GM12878 (cell line): ENCODE results near the gene SPATA19. TPM values are rescaled to one million over a fixed set of nuclear protein-coding genes. Genes with fewer than 3 reads are reported as not detected.

Experiments used
- ATAC-seq: fragments of 200-7000 bp; cut with Tn5 transposase; 3 replicates; pipeline ENCODE4 v1.9.1; 2020; ENCODE audit warnings: mild to moderate bottlenecking, moderate library complexity
- BruUV-seq: library from RNA; stranded (reverse); fragments of 400-500 nt; replicated peaks from 2 replicates; lab custom pipeline; 2021; lab: Mats Ljungman, UMichigan
- CTCF ChIA-PET: fragments of 300-600 bp; sonication (Branson Sonifier 250); formaldehyde crosslinking; extraction: SDS; loops from one replicate; lab custom pipeline; 2021; ENCODE audit warnings: inconsistent platforms; lab: Yijun Ruan, JAX
- POLR2A ChIA-PET: fragments of 350-600 bp; formaldehyde crosslinking; extraction: SDS; loops from one replicate; lab custom pipeline; 2021; ENCODE audit warnings: inconsistent platforms; lab: Charles Lee
- RAD21 ChIA-PET: fragments of 300-600 bp; sonication (Branson Sonifier 250); formaldehyde crosslinking; loops from one replicate; lab custom pipeline; 2023; ENCODE audit warnings: antibody characterized with exemption; ENCODE audit not compliant: unreplicated experiment; lab: Charles Lee
- SMC1A ChIA-PET: fragments of 300-600 bp; sonication (Branson Sonifier 250); formaldehyde crosslinking; loops from one replicate; lab custom pipeline; 2023; ENCODE audit not compliant: unreplicated experiment, uncharacterized antibody; lab: Charles Lee
- DNase-seq: peaks from one replicate; pipeline ENCODE4 v3.0.0-alpha.2; 2011; ENCODE audit warnings: low read depth, low spot score
- FAIRE-seq: peaks from 3 replicates; lab custom pipeline; 2011; peaks lifted over from hg19 to GRCh38; lab: Jason Lieb, UNC
- H2AFZ ChIP-seq: 2 replicates; pipeline ENCODE4 v1.6.0; 2011; ENCODE audit warnings: low read depth, low read length, control low read depth; ENCODE audit not compliant: control insufficient read depth
- H3K27ac ChIP-seq: 2 replicates; pipeline ENCODE4 v1.5.1; 2011; ENCODE audit warnings: control low read depth; ENCODE audit not compliant: control insufficient read depth, insufficient read depth
- H3K27me3 ChIP-seq, 2 experiments: replicated peaks in 1 of 2; 2 replicates each; pipeline versions ENCODE4 v1.6.0 to v1.6.1; 2011; ENCODE audit warnings: low read length in 1 of 2; ENCODE audit not compliant: control insufficient read depth in 2 of 2, insufficient read depth in 2 of 2
- H3K36me3 ChIP-seq, 2 experiments: 2 replicates each; pipeline ENCODE4 v1.5.1; 2011; ENCODE audit warnings: low read length in 1 of 2; ENCODE audit not compliant: control insufficient read depth in 2 of 2, insufficient read depth in 2 of 2
- H3K4me1 ChIP-seq: 2 replicates; pipeline ENCODE4 v1.6.1; 2011; ENCODE audit warnings: mild to moderate bottlenecking, low read length, moderate library complexity, mixed read lengths; ENCODE audit not compliant: control insufficient read depth, insufficient read depth
- H3K4me2 ChIP-seq: 2 replicates; pipeline ENCODE4 v1.6.0; 2011; ENCODE audit warnings: control low read depth; ENCODE audit not compliant: control insufficient read depth, insufficient read depth
- H3K4me3 ChIP-seq: fragments of 200-600 bp; sonication (generic); 2 replicates; pipeline ENCODE4 v1.5.1; 2016
- H3K79me2 ChIP-seq: 2 replicates; pipeline ENCODE4 v1.6.0; 2011; ENCODE audit warnings: low read length; ENCODE audit not compliant: control insufficient read depth, insufficient read depth
- H3K9ac ChIP-seq: 2 replicates; pipeline ENCODE4 v1.8.0; 2011; ENCODE audit warnings: low read length, control low read depth, mixed read lengths; ENCODE audit not compliant: control insufficient read depth, insufficient read depth
- H3K9me3 ChIP-seq: replicated peaks from 3 replicates; pipeline ENCODE4 v1.5.1; 2011; ENCODE audit warnings: mild to moderate bottlenecking, low read length; ENCODE audit not compliant: control insufficient read depth, insufficient read depth
- H4K20me1 ChIP-seq: 2 replicates; pipeline ENCODE4 v1.6.0; 2011; ENCODE audit not compliant: control insufficient read depth, insufficient read depth
- EP300 ChIP-seq, 2 experiments: fragments of 150-350 bp in 1 of 2; IDR thresholded peaks; 2 replicates each; pipeline ENCODE4 v1.6.1; 2011 to 2012; ENCODE audit warnings: low read depth in 2 of 2, low read length in 2 of 2, borderline replicate concordance in 1 of 2, improper control_type of control experiment in 1 of 2, inconsistent platforms in 1 of 2; ENCODE audit not compliant: control insufficient read depth in 1 of 2
- IRF3 ChIP-seq: fragments of 450-650 bp; IDR thresholded peaks from 2 replicates; pipeline ENCODE4 v1.6.1; 2014; ENCODE audit warnings: mild to moderate bottlenecking
- TCF3 ChIP-seq: IDR thresholded peaks from 2 replicates; pipeline ENCODE4 v1.6.1; 2012; ENCODE audit warnings: low read depth, mild to moderate bottlenecking, low read length, borderline replicate concordance; ENCODE audit not compliant: insufficient read depth
- WGBS: methylation state at CpG from one replicate; pipeline ENCODE4 v1.1.6; 2016; ENCODE audit warnings: low lambda C conversion rate; ENCODE audit not compliant: insufficient replicate concordance, insufficient coverage; ENCODE audit errors: missing lambda C conversion rate; 5-methylcytosine and 5-hydroxymethylcytosine counted together
- in situ Hi-C: fragments of 300-500 bp; cut with MboI; formaldehyde crosslinking; loops from 9 replicates; pipeline ENCODE4 v1.14.3; 2018; ENCODE audit warnings: mixed read lengths
- intact Hi-C: fragments of 100-400 bp; cut with micrococcal nuclease; formaldehyde crosslinking; loops from one replicate; pipeline ENCODE4 v1.14.2; 2022; ENCODE audit not compliant: unreplicated experiment
- polyA plus RNA-seq, 11 experiments: library from polyadenylated mRNA; depleted of rRNA in 4 of 11; unstranded in 6 of 11; stranded (reverse) in 5 of 11; fragments of >200 nt; fragmentation: Nextera tagmentation in 4 of 11; fragmentation: Illumina TruSeq in 1 of 11; extraction: Ambion mirVana in 4 of 11; extraction: Trizol in 1 of 11; gene quantifications; 1 replicate in 1 of 11; 2 replicates in 10 of 11; pipeline versions ENCODE4 v1.2.1 to v1.2.3, GENCODE V29; 2011 to 2016; ENCODE audit warnings: inconsistent platforms in 2 of 11, missing spikeins in 2 of 11, low read depth in 1 of 11
- total RNA-seq, 4 experiments: library from RNA; depleted of rRNA in 3 of 4; stranded (reverse); fragments of >200 nt in 3 of 4; fragmentation: Illumina TruSeq in 1 of 4; extraction: Trizol in 1 of 4; gene quantifications; 2 replicates each; pipeline versions ENCODE4 v1.2.1 to v1.2.3, GENCODE V29; 2013 to 2021
- TF ChIP-seq, protein P1 (sequence below): fragments of 450-650 bp; IDR thresholded peaks from 2 replicates; pipeline ENCODE4 v1.6.1; 2016; ENCODE audit warnings: mild to moderate bottlenecking

The SPATA19 gene
- total and polyA plus RNA-seq, 10 of the 15 experiments (the other 5 are each of a cell fraction or from before 2014, with no cell fraction given): not detected

GRCh38 chr11:133818302-133818701 is 27.0 kb downstream of the SPATA19 start:
- in situ Hi-C loops (no loop called here), intact Hi-C loops (no loop called here)
- Histone ChIP-seq H3K9ac (no peak overlapping the region), H3K27ac (no peak overlapping the region), H3K4me3 (no peak overlapping the region), H3K4me2 (no peak overlapping the region), H4K20me1 (no peaks in the 10 kb centered on the region), H3K27me3 (no peaks in the 10 kb centered on the region; a peak in 1 of 4 replicates), H3K9me3 (no peaks in the 10 kb centered on the region), H3K4me1 (no peaks in the 10 kb centered on the region), H2AFZ (no peak overlapping the region), H3K79me2 (no peaks in the 10 kb centered on the region), H3K36me3 (no peaks in the 10 kb centered on the region)
- ATAC-seq: no peak
- whole genome bisulfite sequencing: 30% methylated on average over 12 of the region's 12 CpGs
- POLR2A ChIA-PET: no interaction called here
- no TSS peak for BruUV-seq
- FAIRE-seq: no peak
- RAD21 ChIA-PET: no interaction called here
- TF ChIP-seq EP300 (IDR thresholded peaks at IDR 0.05; ENCODE audit: borderline replicate concordance in 1 of 2, control insufficient read depth in 1 of 2, low read depth in 2 of 2, low read length in 2 of 2): no peak
- CTCF ChIA-PET: no interaction called here
- no peak for DNase-seq
- SMC1A ChIA-PET: no interaction called here

- FAIRE-seq: no peak
- intact Hi-C loops: no loop called here
Measured at GRCh38 chr11:133817449-133817848, 27.9 kb downstream of the SPATA19 start.

More at GRCh38 chr11:133817449-133817848, 27.9 kb downstream of the SPATA19 start:
- TF ChIP-seq TCF3 (no peak), IRF3 (no peak)
- TF ChIP-seq, protein P1, sequence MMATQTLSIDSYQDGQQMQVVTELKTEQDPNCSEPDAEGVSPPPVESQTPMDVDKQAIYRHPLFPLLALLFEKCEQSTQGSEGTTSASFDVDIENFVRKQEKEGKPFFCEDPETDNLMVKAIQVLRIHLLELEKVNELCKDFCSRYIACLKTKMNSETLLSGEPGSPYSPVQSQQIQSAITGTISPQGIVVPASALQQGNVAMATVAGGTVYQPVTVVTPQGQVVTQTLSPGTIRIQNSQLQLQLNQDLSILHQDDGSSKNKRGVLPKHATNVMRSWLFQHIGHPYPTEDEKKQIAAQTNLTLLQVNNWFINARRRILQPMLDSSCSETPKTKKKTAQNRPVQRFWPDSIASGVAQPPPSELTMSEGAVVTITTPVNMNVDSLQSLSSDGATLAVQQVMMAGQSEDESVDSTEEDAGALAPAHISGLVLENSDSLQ: no peak
- Histone ChIP-seq H3K27ac (no peak overlapping the region), H2AFZ (no peak overlapping the region), H3K4me3 (no peak overlapping the region), H3K9me3 (no peaks in the 10 kb centered on the region), H3K27me3 (no peaks in the 10 kb centered on the region), H3K4me1 (no peaks in the 10 kb centered on the region), H3K36me3 (no peaks in the 10 kb centered on the region), H3K4me2 (no peak overlapping the region), H3K9ac (no peak overlapping the region), H4K20me1 (no peaks in the 10 kb centered on the region), H3K79me2 (no peaks in the 10 kb centered on the region)
- ATAC-seq: no peak
- ChIA-PET CTCF (interaction anchor here (0.7 kb wide), 1 partner anchor 13 kb away, joined by 3 read pairs; no protein-coding TSS in a partner anchor), RAD21 (no interaction called here), SMC1A (no interaction called here), POLR2A (no interaction called here)
- WGBS: 29% methylated on average over 7 of the region's 7 CpGs
- no peak for DNase-seq
- no TSS peak for BruUV-seq
- in situ Hi-C loops: no loop called here
